Gastrocnemius medialis (tissue), 4 donors: ENCODE data around the gene NCCRP1.

Experiments
- POLR2A ChIP-seq, 2 donors: fragments of 450-650 bp; IDR thresholded peaks; one replicate each; pipeline ENCODE4 v1.6.1; 2017; ENCODE audit warnings: antibody characterized with exemption in 2 of 2, mild to moderate bottlenecking in 2 of 2, moderate library complexity in 2 of 2
- TF ChIP-seq, protein P1 (sequence below), 5 experiments: fragments of 450-650 bp in 3 of 5; fragments of 200-600 bp in 2 of 5; sonication (generic) in 2 of 5; IDR thresholded peaks in 4 of 5; conservative IDR thresholded peaks in 1 of 5; 1 replicate in 4 of 5; 2 replicates in 1 of 5; pipeline ENCODE4 v1.5.1; 2016 to 2019; ENCODE audit warnings: antibody characterized with exemption in 5 of 5, mild to moderate bottlenecking in 3 of 5, moderate library complexity in 3 of 5

- TF ChIP-seq, protein P1, sequence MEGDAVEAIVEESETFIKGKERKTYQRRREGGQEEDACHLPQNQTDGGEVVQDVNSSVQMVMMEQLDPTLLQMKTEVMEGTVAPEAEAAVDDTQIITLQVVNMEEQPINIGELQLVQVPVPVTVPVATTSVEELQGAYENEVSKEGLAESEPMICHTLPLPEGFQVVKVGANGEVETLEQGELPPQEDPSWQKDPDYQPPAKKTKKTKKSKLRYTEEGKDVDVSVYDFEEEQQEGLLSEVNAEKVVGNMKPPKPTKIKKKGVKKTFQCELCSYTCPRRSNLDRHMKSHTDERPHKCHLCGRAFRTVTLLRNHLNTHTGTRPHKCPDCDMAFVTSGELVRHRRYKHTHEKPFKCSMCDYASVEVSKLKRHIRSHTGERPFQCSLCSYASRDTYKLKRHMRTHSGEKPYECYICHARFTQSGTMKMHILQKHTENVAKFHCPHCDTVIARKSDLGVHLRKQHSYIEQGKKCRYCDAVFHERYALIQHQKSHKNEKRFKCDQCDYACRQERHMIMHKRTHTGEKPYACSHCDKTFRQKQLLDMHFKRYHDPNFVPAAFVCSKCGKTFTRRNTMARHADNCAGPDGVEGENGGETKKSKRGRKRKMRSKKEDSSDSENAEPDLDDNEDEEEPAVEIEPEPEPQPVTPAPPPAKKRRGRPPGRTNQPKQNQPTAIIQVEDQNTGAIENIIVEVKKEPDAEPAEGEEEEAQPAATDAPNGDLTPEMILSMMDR (IDR thresholded peaks at IDR 0.05 in 4 of 5, conservative IDR thresholded peaks at IDR 0.05 in 1 of 5) = no peak
- no peak for TF ChIP-seq POLR2A (IDR thresholded peaks at IDR 0.05)
Observed at GRCh38 chr19:39217094-39217493, 20.3 kb downstream of the NCCRP1 start.
